ENCODE results near the gene LMNTD2.

Gene LMNTD2

DNA sequence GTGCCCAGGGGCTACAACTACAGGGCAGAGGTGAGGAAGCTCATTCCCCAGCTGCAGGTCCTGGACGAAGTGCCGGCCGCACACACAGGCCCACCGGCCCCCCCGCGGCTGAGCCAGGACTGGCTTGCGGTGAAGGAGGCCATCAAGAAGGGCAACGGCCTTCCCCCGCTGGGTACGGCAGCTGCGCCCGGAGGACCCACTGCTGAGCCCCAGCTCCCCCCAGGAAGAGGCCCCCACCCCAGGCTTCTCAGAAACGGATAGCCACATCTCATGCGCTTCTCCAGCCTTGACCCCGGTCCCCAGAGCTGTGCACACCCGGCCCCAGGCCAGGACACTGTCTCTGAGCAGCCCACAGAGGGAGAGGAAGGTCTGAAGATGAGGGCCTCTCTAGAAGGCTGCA is 9.4 kb downstream of the LMNTD2 start:
- no peak for DNase-seq (ENCODE audit: extremely low read depth, low read depth)
- TF ChIP-seq, protein P1, sequence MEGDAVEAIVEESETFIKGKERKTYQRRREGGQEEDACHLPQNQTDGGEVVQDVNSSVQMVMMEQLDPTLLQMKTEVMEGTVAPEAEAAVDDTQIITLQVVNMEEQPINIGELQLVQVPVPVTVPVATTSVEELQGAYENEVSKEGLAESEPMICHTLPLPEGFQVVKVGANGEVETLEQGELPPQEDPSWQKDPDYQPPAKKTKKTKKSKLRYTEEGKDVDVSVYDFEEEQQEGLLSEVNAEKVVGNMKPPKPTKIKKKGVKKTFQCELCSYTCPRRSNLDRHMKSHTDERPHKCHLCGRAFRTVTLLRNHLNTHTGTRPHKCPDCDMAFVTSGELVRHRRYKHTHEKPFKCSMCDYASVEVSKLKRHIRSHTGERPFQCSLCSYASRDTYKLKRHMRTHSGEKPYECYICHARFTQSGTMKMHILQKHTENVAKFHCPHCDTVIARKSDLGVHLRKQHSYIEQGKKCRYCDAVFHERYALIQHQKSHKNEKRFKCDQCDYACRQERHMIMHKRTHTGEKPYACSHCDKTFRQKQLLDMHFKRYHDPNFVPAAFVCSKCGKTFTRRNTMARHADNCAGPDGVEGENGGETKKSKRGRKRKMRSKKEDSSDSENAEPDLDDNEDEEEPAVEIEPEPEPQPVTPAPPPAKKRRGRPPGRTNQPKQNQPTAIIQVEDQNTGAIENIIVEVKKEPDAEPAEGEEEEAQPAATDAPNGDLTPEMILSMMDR (IDR thresholded peaks at IDR 0.05; ENCODE audit: low read depth, low read length, missing control alignments) = no peak
- H3K4me3 ChIP-seq (replicated peaks; ENCODE audit: low read depth, low read length) = no peak overlapping the region

DNA sequence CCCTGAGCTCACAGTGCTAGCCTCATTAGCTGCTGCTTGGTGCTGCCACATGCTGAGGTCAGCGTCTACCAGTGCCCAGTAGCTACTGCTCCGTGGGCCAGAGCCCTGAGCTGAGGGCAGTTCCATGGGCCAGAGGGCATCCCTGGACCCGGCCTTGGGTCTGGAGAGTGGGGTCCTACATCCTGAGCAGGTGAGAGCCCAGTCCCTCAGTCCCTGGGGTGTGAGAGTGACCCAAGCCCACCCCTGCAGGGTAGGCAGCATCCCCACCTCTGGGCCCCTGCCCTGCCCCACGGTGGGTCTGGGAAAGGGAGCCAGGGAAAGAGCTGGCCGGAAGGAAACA is 9.8 kb downstream of the LMNTD2 start:
- no peak for DNase-seq (ENCODE audit: extremely low read depth, low read depth)
- TF ChIP-seq, protein P1 (IDR thresholded peaks at IDR 0.05; ENCODE audit: low read depth, low read length, missing control alignments) = no peak
- H3K4me3 ChIP-seq (replicated peaks; ENCODE audit: low read depth, low read length) = no peak overlapping the region

DNA sequence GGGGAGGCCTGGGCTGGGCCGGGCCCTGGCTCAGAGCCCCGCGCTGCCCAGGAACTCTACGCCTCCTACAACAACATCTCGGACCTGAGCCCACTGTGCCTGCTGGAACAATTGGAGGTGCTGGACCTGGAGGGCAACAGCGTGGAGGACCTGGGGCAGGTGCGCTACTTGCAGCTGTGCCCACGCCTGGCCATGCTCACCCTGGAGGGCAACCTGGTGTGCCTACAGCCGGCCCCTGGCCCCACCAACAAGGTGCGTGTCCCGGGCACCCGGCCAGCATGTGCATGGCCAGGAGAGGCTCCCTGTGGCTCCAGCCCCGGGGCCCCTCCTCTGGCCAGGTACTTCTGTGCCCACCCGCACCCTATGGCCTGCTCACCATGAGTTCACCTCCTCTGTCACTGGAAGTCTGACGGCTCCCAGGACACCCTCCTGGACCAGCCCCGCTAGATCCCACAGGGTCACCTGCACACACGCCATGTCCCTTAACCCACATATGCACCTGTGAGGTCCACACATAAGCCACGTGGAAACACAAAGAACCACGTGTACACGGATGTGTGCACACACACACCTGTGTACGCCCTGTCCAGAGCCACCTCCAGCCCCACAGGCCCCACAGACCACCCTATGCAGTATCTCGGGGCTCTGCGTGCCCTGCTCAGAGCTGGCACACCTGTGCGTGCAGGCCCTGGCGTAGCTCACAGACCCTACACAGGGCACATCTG is 10.4 kb downstream of the LMNTD2 start:
- TF ChIP-seq, protein P1 (IDR thresholded peaks at IDR 0.05; ENCODE audit: low read depth, low read length, missing control alignments) = no peak
- H3K4me3 ChIP-seq (replicated peaks; ENCODE audit: low read depth, low read length) = no peak overlapping the region
- no peak for DNase-seq (ENCODE audit: extremely low read depth, low read depth)

DNA sequence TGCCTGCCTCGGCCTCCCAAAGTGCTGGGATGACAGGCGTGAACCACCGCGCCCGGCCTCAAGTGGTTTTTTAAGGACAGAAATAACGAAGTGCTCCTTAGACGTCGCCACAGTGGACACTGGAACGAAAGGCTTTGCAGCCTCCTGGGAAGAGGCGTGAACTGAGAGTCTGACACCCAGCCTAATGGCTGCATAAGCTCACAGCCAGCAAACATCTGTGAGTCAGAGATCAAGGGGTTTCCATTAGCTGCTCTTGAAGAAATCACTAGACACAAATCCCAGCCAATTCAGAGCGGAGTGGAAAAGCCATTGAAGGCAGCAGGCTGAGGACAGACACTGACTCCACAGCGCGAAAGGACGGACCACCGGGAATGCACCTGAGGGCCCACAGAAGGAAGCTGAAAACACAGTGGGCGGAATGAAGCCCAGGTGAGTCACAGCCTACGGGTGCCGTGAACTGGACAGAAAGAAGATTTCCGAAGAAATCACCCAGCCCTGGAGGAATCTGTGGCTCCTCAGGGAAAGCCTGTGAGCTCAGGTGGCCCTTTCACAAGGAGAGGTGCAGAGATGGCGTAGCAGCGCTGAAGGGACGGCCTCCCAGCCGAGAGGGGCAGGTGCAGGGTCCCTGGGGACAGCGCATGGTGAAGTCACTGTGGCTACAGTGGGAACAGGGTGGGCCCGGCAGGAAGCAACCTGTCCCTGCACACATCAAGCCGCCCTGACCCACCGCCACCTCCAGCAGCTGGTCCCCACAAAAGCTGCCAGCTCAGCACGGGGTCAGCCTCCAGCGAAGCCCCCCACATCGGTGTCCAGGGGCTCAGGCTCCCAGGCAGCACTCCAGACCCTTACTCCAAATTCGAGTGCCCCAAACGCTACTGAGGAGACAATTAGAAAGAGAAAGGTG is 11.6 kb downstream of the LMNTD2 start:
- TF ChIP-seq, protein P1 (IDR thresholded peaks at IDR 0.05; ENCODE audit: low read depth, low read length, missing control alignments) = no peak
- no peak for DNase-seq (ENCODE audit: extremely low read depth, low read depth)
- H3K4me3 ChIP-seq (replicated peaks; ENCODE audit: low read depth, low read length) = no peak overlapping the region

DNA sequence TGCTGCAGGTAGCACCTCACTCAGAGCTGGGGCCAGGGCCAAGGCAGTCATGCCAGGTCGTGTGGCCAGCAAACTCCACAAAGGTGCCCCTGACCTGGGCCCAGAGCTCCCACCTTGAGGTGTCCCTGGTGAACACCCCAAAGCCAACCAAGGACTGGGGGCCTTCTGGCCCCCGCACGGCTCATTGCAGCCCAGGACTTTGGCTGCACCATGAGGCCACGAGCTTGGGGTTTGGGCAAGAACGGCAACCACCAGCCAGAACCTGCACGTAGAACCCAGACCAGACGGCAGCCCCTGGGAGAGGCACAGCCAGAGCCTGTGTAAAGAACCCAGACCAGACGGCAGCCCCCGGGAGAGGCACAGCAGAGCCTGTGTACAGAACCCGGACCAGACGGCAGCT is 15.4 kb downstream of the LMNTD2 start:
- TF ChIP-seq, protein P1 (IDR thresholded peaks at IDR 0.05; ENCODE audit: low read depth, low read length, missing control alignments) = no peak
- no peak overlapping the region for H3K4me3 ChIP-seq (replicated peaks; ENCODE audit: low read depth, low read length)
- no peak for DNase-seq (ENCODE audit: extremely low read depth, low read depth)

DNA sequence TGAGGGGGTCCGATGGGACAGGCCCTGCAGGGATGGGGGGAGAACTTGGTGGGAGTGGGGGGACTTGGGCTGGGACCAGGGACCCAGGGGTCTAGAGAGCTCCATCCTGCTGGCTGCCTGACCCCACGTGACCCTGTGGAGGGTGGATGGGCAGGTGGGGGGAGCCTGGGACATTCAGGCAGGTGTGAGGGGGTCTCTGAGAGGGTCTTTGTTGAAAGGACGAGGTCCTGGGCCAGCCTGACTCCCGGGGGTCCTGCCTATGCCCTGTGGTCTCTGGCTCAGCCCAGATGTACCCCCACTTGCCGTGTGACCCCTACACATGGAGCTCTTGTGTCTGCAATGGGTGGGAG is 15.7 kb downstream of the LMNTD2 start:
- no peak for DNase-seq (ENCODE audit: extremely low read depth, low read depth)
- no peak overlapping the region for H3K4me3 ChIP-seq (replicated peaks; ENCODE audit: low read depth, low read length)
- TF ChIP-seq, protein P1 (IDR thresholded peaks at IDR 0.05; ENCODE audit: low read depth, low read length, missing control alignments) = no peak

Measured in HFF-Myc (cell line).